GM21528 (cell line): Measurements from ENCODE around the gene PGAM5.

Experiments
- ATAC-seq: cut with Tn5 transposase; IDR thresholded peaks from one replicate; pipeline ENCODE4 v1.9.1; 2021; ENCODE audit warnings: mild to moderate bottlenecking, moderate library complexity; ENCODE audit not compliant: unreplicated experiment, low FRiP score

Gene PGAM5

DNA sequence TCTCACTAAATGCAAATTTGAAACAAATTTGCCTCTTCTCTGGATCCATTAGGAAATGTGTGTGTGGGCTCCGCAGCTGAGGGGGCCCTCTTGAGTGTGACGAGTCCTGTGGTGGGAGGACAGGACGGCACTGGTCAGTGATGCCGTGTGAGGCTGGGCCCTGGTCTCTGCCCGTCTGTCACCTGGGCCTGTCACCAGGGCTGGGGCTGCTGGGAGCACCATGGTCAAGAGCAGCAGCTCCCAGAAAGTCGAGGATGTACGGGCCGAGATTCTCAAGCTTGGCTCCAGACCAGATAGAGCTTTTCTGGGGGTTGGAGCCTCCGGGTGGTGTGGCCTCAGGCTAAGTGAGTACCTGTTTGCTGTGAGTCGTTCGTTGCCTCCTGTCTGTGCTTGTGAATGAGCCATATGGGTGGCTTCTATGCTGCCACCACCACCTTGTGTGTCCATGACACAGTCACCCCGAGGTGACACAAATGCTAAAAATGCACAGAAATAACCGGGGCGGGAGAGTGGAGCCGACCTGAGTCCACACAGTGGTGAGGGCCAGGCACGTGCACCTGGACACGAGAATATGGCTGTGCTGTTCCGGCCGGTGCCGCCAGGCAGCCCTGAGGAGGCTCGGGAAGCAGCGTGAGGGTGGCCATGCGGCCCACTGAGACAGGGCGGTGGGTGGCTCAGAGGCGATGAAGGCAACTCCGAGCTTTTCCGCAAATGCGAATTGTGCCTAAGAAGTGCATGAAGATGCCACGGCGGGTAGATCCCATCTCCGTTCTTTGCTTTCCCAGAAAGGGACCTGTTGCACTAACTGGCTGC lies 8.7 kb downstream of the PGAM5 start:
- ATAC-seq: no peak

- ATAC-seq: no peak
These were observed 9.3 kb downstream of the PGAM5 start for GRCh38 chr12:132719954-132720324.

- ATAC-seq: no peak
These were observed 10.1 kb downstream of the PGAM5 start for GRCh38 chr12:132720606-132721345.

DNA sequence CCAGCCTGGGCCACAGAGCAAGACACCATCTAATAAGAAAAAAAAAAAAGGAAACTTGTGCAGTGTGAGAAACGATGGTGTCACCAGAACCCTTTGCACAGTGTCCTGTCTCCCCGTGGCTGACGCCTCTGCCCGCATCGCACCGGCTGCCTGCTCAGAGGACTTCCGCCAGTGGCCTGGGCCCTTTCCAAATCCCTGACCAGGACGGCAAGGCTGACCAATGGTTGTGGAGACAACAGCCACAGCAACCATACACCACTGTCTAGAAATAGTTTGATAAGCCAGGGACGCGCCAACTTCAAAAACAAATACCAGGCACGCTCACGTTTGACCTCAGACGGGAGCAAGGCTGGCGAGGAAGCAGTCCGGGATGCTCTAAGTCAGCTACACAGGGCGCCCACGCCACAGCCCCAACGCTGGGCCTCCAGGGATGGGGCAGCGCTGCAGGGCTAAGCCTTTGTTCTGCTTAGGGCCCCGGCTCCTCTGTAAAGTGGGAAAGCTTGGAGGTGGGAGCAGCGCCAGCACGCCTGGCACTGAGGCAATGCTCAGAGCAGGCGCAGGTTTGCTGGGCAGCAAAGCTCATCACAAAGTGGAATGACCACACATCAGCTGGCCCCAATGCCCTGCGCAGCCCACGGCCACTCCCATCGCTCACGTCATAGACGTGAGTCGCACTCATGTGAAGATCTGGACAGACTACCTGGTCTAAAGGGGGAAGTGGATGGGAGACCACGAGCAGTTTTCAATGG lies 12.5 kb downstream of the PGAM5 start:
- no peak for ATAC-seq

GRCh38 chr12:132723764-132724140 lies 13.1 kb downstream of the PGAM5 start:
- no peak for ATAC-seq

GRCh38 chr12:132724506-132725241 lies 14.0 kb downstream of the PGAM5 start:
- ATAC-seq: no peak

GRCh38 chr12:132726386-132726785 lies 15.7 kb downstream of the PGAM5 start:
- ATAC-seq: no peak

DNA sequence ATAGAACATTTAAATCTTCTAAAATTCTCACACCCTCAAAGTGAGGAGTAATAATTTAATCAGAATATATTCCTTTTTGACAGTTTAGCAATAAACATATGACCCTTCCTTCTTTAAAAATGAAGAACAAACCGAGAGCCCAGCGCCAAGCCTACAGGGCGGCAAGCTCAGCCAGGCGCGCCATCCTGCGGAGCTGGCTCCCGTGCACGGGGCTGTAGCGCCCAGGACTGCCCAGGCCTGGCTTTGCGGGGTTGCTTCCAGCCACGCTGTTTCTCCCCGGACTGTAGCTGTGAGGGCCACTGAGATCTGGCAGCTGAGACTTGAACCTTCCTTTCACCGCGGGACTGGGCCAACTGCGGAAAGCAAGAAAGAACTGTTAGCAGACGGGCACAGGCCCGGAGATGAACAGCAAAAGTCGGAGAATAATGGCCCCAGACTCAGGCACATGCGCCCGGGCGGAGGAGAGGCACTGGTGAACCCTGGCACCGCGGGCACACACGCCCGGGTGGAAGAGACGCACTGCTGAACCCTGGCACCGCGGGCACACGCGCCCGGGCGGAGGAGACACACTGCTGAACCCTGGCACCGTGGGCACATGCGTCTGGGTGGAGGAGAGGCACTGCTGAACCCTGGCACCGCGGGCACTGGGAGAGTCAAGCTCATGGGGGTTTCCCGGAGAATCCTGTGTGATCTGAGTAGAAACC lies 16.6 kb downstream of the PGAM5 start:
- no peak for ATAC-seq

GRCh38 chr12:132728502-132728901 lies 17.9 kb downstream of the PGAM5 start:
- ATAC-seq: no peak

DNA sequence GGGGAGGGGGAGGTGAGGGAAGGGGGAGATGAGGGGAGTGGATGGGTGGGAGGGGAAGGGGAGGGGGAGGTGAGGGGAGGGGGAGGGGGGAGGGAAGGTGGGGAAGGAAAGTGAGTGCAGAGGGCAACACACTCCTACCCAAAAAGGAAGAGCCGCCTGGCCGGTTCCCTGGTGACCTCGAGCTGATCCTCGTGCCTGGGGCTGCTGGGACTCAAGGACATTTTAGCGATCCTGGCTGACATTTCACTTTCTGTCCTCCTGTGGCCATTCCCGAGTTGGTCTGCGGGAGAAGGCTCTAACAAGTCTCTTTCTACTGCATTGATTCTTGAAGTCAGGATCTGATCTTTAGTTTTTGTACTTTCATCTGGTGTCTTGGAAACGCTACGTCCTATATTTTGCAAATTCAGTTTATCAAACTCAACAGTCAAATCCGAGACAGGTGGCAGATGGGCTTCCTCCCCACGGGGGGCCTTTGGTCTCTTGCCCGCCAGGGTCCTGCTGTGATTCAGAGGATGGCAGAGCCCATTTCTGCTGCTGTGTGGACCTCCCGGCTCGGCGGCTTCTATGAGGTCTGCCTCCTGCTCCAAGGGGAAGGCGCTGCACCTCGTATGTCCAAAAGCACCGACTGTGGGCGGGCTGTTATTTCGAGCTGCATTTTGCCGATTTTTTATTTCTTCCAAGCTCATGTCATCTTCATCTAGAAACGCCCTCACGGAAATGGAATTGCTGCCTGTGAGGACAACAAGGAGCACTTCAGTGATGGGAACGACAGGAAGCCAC lies 19.1 kb downstream of the PGAM5 start:
- ATAC-seq: no peak

DNA sequence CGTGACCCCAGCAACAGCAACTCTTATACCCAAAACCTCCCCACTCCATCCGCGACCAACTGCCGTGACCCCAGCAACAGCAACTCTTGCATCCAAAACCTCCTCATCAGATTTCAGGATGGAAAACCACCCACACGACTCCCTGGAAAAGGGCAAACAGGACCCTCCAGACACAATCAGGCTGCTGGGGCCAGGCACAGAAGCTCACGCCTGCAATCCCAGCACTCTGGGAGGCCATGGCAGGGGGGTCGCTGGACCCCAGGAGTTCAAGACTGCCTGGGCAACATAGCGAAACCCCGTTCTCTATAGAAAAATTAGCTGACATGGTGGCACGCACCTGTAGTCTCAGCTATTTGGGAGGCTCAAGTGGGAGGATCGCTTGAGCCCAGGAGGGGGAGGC lies 19.7 kb downstream of the PGAM5 start:
- no peak for ATAC-seq

DNA sequence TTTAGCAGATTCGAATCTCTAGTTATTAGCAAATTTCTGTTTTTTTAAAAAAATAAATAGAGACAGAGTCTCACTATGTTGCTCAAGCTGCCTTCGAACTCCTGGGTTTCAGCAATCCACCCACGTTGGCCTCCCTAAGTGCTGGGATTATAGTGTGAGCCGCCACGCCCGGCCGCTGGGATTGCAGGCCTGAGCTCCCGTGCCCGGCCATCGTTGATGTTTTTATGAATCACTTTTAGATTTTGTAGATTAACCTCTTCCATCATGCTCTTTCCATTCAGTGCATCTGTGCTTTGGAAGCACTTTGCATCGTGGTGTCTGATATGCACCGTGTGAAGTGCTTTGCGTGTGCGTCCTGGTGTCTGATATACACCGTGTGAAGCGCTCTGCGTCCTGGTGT lies 20.9 kb downstream of the PGAM5 start:
- ATAC-seq: no peak

DNA sequence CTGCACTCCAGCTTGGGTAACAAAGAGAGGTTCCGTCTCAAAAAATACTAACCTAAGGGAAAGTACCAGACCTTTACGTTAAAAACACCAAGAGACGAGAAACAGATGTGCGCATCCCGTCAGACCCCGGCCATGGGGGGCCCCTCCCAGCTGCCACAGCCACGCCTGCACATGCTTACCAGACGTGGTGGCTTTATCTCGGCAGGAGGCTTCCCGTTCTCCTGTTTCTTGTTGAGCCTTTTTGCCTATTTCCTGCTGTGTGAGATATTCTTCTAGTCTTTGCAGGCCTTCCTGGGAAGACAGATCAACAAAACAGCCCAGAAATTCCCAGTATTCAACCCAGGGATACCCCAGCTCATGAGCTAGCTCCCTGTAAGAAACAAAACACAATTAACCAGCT lies 23.6 kb downstream of the PGAM5 start:
- no peak for ATAC-seq

DNA sequence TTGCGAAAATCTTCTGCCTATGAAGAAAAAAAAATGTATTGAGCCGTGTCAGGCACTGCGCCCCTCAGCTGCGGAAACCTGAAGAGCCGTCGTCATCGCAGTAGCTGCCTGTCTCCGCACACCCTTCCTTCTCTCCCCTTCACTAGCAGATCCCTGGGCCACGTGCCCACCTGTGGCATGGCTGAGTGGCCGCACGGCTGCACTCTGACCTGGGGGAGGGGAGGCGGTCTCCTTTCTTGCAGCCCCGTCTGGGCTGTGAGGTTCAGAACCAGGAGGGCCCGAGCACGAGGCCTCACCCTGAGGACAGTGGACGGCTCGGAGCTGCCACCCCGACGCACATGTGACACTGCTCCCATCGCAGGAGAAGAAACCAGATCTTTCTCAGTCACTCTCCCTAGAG lies 24.9 kb downstream of the PGAM5 start:
- ATAC-seq: no peak

DNA sequence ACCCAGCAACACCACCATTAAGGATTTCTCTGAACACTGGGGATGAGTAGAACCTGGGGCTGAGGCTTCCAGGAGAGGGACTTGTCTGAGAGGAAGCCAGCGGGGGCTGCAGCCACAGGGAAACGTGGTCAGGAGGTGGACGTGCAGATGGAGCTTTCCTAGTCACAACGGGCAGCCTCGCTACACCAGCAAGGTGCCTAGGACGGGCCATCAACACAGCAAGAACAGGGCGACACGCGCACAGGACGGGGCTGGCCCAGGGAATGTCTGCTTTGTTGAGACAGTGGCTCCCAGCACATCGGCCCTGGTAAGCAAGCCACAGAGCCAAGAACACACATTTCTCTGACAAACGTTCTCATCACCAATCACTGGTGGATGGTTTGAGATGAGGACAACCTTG lies 25.7 kb downstream of the PGAM5 start:
- ATAC-seq: no peak

GRCh38 chr12:132736913-132737312 lies 26.3 kb downstream of the PGAM5 start:
- no peak for ATAC-seq

DNA sequence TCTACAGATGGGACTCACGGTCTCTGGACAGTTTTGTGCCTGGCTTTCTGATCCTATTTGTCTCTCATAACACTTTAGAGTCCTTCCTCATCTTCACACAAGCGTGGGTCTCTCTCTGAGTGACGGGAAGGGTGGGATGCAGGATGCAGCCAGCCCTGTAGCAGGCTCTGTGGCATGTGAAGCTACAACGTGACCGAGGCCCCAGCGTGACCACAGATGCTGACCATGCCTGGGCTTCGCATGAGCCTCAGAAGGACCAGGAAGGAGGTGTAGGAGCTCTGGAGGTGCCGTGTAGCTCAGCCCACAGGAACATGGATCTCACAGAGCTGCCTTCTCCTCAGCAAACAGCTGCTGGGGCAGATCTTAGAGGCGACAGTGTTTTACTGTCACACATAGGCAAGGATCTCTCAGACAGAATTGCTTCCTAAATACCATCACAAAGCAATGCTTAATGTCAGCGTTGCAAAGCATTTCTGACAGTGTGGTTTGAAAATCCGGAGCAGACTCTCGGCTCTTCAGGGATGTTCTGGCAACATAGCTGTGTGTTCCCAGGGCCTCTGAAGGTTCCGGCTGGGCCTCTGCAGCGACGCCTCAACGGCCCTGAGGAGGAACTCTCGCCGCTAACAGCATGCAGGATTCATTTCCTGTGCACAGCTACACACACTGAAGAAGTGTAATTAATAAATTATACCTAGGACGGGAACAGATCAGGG lies 29.1 kb downstream of the PGAM5 start:
- ATAC-seq: no peak

- no peak for ATAC-seq
These were observed 29.6 kb downstream of the PGAM5 start for GRCh38 chr12:132740313-132740646.

- no peak for ATAC-seq
These were observed 30.0 kb downstream of the PGAM5 start for GRCh38 chr12:132740652-132741051.
